HG03280 (cell line): ENCODE data around the gene ZFYVE28.
"Not testable (repeated sequence)": the region's sequence is repeated elsewhere in the genome, so short reads cannot be mapped to it uniquely, and the experiment has no call there.

Source experiments
- ATAC-seq: cut with Tn5 transposase; IDR thresholded peaks from one replicate; pipeline ENCODE4 v1.9.1; 2021; ENCODE audit warnings: mild to moderate bottlenecking, moderate library complexity; ENCODE audit not compliant: unreplicated experiment

The ZFYVE28 gene

GRCh38 chr4:2231082-2231481 is 187.4 kb downstream of the ZFYVE28 start:
- no peak for ATAC-seq

GRCh38 chr4:2226261-2226660 is 192.2 kb downstream of the ZFYVE28 start:
- no peak for ATAC-seq

GRCh38 chr4:2222838-2223237 is 195.6 kb downstream of the ZFYVE28 start:
- no peak for ATAC-seq

- ATAC-seq: not testable (repeated sequence)
Measured at GRCh38 chr4:2221378-2221777, 197.1 kb downstream of the ZFYVE28 start.

- no peak for ATAC-seq
Measured at GRCh38 chr4:2220016-2220630, 198.3 kb downstream of the ZFYVE28 start.
